Measurements from ENCODE around the gene HTT.

The HTT gene

DNA sequence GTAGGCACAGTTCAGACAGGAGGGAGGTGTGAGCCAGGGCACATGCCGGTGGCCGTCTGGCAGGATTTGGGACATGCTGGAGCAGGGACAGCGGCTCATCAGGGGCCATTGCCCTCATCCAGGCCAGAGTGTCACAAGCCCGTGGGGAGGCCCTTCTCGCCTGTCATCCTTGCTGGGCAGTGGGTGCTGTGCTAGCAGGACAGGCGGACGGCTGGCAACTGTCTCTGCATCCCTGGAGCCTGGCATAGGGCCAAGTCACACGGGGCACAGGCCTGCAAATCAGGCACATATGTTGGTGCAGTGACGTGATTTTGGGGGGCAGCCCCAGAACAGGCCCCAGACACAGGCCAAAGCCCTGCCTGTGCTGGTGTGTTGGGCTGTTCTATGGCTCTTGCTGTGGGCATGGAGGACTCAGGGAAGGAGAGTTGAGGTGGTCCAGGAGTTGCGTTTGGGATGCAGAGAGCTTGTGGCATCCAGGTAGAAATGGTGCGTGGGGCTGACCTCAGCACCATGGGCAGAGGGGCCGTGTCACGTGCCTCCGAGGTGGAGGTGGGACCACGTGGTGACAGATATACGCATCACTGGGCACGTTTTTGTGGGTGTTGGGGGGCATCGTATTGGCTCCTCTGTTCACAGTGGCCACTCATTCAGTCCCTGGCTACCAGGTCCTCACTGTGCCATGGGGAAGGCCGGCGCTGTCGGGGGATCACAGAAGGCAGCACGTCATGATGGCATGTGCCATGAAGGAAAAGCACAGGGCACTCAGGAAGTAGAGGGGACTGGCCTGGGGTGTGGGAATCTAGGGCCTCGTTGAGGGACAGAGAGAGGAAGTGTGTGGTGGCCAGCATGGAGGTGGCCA lies 159.9 kb downstream of the HTT start:
- no peak for DNase-seq (ENCODE audit: low read depth, low spot score)

DNA sequence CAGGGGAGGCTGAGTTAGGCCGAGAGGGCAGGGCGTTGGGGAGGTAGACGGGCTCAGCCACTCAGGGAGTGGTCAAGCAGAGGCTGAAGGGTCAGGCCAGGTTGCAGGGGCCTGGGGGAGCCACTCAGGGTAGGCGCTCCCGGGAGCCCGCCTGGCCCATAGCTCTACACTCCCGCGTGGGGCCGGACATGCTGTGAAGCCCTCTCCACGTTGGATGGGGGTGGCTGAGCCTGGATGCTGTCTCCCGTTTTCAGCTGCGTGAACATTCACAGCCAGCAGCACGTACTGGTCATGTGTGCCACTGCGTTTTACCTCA lies 160.5 kb downstream of the HTT start:
- no peak for DNase-seq (ENCODE audit: low read depth, low spot score)

DNA sequence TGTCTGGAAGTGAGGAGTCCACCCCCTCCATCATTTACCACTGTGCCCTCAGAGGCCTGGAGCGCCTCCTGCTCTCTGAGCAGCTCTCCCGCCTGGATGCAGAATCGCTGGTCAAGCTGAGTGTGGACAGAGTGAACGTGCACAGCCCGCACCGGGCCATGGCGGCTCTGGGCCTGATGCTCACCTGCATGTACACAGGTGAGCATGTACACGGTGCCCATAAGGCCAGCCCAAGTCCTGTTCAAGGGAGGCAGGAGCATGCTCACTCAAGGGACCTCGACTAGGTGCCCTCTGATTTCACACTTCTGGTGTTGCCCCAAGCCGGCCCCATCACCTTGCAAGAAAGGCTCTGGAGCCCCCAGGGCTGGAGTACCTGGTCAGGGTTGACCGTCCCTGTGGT lies 161.1 kb downstream of the HTT start:
- no peak for DNase-seq (ENCODE audit: low read depth, low spot score)

DNA sequence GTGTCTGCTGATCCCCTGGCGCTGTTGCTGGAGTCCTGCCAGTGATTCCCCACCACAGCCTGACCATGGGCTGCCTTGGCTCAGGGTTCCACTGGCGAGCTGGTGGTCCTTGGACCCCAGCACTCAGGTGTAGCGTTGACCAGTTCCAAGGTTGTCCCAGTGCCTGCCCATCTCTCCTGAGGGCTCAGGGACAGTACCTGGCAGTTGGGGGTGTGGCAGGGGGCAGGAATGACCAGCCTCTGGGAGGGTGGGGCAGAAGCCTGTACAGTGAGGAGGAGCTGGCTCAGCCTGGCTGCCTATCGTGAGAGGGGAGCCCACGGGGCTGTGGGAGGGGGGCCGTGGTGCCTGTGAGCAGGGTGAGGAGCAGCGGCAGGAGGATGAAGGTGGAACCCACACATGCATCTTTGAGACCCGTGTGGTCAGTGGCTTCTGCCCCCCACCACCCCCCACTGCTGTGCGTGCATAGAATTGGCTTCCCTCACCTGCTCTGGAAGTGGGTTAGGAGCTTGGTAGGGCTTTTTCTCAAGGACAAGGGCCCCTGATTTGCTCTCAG lies 161.9 kb downstream of the HTT start:
- DNase-seq (ENCODE audit: low read depth, low spot score) = no peak

DNA sequence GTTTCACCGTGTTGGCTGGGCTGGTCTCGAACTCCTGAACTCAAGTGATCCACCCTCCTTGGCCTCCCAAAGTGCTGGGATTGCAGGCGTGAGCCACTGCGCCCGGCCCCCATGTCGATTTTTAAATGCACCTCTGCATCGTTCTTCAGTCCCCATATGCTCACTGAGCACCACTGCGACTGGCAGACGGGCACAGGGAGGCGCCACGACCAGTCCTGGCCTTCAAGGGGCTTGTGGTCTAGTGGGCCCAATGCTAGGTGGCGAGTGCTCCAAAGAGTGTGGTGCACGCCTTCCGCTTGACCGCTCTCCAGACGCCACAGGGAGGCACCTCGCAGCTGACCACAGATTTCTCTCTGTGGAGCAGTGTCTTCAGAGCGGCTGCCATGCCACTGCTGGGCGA lies 162.8 kb downstream of the HTT start:
- DNase-seq (ENCODE audit: low read depth, low spot score) = no peak

DNA sequence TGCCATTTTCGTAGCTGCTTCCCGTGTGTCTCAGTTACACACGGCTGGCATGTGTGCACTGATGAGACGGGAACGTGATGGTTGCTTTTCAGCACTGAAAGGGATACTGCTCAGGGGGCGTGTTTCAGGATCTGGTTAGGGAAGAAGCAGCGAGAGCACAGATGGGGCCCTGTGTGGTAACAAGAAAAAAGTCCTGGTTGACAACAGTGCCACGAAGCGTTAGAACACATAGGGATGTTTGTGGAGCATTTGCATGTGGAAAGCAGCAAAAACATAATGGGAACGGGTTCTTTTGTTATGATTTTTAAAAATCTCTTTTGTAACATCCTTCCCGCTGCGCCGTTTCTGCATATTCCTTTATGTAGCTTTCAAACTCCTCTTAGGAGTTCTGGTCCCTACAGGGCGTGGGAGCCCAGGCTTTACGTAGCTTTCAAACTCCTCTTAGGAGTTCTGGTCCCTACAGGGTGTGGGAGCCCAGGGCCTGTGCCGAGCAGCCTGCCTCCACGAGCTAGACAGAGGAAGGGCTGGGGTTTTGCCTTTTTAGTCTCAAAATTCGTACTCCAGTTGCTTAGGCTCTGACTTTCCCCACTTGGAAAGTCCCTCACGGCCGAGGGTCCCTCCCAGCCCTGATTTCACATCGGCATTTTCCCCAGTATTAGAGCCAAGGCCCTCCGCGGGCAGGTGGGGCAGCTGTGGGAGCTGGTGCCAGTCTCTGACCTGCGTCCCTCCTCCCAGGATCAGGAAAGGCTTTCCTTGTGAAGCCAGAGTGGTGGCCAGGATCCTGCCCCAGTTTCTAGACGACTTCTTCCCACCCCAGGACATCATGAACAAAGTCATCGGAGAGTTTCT lies 163.5 kb downstream of the HTT start:
- no peak for DNase-seq (ENCODE audit: low read depth, low spot score)

DNA sequence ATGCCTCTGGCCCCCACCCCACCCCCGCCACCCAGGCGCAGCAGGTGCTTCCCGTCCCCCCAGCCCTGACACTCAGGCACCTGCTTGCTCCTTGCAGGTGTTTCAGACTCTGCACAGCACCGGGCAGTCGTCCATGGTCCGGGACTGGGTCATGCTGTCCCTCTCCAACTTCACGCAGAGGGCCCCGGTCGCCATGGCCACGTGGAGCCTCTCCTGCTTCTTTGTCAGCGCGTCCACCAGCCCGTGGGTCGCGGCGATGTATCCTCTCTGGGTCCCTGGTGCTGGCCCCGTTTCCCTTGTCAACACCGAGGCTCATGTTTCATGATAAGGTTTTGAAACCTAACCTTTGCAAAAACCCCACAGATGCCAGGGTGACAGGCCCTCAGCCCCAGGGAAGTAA lies 164.2 kb downstream of the HTT start:
- DNase-seq (ENCODE audit: low read depth, low spot score) = no peak

DNA sequence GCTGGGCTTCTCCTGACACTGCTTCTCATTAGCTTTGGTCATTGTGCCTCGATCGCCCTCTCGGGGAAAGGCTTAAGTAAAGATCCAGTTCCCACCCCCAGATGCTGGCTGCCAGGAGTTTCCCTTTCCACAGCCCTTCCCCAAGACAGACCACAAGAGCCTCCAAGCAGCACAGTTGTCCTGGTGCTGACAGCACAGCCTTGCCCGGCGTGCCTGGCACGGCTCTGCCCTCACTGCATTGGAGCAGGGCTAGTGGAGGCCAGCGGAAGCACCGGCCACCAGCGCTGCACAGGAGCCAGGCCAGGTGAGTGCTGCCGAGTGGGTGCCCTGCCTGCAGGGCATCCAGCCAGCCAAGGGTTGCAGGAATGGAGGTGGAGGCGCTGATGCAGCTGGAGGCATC lies 164.8 kb downstream of the HTT start:
- no peak for DNase-seq (ENCODE audit: low read depth, low spot score)

DNA sequence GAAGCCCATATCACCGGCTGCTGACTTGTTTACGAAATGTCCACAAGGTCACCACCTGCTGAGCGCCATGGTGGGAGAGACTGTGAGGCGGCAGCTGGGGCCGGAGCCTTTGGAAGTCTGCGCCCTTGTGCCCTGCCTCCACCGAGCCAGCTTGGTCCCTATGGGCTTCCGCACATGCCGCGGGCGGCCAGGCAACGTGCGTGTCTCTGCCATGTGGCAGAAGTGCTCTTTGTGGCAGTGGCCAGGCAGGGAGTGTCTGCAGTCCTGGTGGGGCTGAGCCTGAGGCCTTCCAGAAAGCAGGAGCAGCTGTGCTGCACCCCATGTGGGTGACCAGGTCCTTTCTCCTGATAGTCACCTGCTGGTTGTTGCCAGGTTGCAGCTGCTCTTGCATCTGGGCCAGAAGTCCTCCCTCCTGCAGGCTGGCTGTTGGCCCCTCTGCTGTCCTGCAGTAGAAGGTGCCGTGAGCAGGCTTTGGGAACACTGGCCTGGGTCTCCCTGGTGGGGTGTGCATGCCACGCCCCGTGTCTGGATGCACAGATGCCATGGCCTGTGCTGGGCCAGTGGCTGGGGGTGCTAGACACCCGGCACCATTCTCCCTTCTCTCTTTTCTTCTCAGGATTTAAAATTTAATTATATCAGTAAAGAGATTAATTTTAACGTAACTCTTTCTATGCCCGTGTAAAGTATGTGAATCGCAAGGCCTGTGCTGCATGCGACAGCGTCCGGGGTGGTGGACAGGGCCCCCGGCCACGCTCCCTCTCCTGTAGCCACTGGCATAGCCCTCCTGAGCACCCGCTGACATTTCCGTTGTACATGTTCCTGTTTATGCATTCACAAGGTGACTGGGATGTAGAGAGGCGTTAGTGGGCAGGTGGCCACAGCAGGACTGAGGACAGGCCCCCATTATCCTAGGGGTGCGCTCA lies 165.8 kb downstream of the HTT start:
- no peak for DNase-seq (ENCODE audit: low read depth, low spot score)

DNA sequence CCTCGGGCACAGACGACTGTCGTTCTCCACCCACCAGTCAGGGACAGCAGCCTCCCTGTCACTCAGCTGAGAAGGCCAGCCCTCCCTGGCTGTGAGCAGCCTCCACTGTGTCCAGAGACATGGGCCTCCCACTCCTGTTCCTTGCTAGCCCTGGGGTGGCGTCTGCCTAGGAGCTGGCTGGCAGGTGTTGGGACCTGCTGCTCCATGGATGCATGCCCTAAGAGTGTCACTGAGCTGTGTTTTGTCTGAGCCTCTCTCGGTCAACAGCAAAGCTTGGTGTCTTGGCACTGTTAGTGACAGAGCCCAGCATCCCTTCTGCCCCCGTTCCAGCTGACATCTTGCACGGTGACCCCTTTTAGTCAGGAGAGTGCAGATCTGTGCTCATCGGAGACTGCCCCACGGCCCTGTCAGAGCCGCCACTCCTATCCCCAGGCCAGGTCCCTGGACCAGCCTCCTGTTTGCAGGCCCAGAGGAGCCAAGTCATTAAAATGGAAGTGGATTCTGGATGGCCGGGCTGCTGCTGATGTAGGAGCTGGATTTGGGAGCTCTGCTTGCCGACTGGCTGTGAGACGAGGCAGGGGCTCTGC lies 166.5 kb downstream of the HTT start:
- DNase-seq (ENCODE audit: low read depth, low spot score) = no peak

DNA sequence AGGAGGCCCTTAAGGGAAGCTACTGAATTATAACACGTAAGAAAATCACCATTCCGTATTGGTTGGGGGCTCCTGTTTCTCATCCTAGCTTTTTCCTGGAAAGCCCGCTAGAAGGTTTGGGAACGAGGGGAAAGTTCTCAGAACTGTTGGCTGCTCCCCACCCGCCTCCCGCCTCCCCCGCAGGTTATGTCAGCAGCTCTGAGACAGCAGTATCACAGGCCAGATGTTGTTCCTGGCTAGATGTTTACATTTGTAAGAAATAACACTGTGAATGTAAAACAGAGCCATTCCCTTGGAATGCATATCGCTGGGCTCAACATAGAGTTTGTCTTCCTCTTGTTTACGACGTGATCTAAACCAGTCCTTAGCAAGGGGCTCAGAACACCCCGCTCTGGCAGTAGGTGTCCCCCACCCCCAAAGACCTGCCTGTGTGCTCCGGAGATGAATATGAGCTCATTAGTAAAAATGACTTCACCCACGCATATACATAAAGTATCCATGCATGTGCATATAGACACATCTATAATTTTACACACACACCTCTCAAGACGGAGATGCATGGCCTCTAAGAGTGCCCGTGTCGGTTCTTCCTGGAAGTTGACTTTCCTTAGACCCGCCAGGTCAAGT lies 167.5 kb downstream of the HTT start:
- DNase-seq (ENCODE audit: low read depth, low spot score) = peak; percentile 55

DNA sequence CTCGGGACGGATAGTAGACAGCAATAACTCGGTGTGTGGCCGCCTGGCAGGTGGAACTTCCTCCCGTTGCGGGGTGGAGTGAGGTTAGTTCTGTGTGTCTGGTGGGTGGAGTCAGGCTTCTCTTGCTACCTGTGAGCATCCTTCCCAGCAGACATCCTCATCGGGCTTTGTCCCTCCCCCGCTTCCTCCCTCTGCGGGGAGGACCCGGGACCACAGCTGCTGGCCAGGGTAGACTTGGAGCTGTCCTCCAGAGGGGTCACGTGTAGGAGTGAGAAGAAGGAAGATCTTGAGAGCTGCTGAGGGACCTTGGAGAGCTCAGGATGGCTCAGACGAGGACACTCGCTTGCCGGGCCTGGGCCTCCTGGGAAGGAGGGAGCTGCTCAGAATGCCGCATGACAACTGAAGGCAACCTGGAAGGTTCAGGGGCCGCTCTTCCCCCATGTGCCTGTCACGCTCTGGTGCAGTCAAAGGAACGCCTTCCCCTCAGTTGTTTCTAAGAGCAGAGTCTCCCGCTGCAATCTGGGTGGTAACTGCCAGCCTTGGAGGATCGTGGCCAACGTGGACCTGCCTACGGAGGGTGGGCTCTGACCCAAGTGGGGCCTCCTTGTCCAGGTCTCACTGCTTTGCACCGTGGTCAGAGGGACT lies 168.8 kb downstream of the HTT start:
- DNase-seq (ENCODE audit: low read depth, low spot score) = no peak

DNA sequence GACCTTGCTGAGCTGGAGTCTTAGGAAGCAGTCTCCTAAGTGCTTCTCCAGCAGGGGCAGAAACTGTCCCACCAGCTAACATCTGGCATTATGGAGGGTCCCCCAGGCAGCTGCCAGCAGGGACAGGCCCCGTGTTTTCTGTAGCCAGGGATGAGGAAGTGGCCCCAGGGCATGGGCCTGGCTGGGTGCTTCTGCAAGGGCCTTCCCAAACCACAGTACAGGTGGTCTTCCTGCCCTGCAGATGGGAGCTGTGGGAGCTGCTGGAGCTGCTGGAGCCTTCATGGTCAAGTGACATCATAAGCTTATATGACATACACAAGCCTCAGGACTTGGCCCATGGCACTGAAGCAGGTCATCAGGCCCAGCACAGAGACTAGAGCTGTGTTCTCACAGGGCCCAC lies 169.5 kb downstream of the HTT start:
- DNase-seq (ENCODE audit: low read depth, low spot score) = no peak

DNA sequence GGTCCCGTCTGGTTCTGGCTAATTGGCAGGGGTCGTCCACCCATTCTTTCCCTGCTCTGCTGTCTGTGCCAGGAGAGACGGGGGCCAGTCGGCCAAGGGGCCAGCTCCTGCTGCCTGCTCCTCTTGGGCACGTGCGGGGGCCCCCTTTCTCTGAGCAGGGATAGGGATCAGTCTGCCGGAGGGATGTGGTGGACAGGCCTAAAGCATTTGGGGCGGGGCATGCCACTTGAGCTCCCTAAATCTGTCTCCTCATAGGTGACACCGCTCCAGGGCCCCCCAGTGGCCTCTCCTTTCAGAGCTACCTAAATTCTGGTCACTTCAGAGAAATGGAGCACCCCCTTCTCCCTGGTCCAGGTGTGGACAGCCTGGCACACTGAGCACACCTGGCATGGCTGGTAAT lies 170.3 kb downstream of the HTT start:
- DNase-seq (ENCODE audit: low read depth, low spot score) = no peak

DNA sequence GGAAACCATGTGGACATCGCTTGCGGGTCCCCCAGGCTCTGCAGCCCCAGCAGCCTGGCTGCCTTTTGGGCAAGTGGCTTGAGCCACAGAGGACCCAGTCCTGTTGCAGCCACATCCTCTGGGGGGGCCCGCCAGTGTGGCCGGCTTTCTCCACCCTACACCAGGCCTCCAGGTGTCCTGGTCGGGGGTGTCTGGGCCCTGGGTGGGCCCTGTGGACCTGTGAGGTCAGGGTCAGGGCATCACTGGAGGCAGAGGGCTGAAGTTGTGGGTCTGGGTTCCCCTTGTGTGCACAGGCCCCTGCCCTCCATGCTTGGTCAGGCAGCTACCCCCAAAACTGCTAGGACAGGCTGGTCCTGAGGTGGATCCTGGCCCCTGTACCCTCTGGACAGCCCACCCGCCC lies 171.2 kb downstream of the HTT start:
- DNase-seq (ENCODE audit: low read depth, low spot score) = no peak

DNA sequence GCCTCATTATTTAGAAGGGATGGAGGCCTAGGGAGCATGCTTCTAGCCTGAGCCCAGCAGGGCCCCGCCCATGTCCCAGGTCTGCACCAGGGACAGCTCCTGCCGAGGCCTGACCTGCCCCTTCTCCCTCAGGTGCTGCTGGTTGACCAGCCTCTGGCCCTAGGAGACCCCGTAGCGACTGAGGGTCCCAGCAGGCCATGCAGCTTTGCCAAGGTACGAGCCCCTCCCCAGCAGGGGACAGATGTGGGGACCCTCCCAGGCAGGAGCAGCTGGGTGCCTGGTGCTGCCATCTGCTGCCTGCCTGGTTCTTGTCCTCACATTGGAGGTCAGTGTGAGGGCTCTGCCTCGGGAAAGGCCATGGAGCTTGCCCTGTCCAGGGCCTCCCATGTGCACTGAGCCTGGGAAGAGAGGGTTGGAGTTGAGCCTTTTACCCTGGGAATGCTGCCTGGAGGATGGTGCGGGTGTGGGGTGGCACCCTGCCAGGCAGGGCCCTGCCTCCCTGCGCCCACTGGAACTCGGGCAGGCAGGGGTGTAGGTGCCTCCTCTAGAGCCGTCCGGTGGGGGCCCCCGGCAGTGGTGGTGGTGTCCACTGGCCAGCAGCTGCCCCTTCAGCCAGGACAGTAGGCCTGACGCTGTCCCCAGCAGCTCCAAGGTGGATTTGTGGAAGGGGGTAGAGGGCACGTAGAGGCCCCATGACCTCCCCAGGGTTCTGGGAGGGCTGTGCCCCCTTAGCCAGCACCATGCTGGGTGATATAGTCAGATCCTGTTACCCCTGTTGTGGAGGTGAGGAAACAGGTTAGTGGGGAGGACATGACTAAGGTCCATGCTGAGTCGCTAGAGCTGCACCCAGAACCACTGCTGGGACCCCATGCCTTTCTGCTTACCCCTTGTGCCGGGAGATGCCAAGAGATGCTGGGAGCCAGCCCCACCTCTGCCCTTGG lies 172.2 kb downstream of the HTT start:
- no peak for DNase-seq (ENCODE audit: low read depth, low spot score)

DNA sequence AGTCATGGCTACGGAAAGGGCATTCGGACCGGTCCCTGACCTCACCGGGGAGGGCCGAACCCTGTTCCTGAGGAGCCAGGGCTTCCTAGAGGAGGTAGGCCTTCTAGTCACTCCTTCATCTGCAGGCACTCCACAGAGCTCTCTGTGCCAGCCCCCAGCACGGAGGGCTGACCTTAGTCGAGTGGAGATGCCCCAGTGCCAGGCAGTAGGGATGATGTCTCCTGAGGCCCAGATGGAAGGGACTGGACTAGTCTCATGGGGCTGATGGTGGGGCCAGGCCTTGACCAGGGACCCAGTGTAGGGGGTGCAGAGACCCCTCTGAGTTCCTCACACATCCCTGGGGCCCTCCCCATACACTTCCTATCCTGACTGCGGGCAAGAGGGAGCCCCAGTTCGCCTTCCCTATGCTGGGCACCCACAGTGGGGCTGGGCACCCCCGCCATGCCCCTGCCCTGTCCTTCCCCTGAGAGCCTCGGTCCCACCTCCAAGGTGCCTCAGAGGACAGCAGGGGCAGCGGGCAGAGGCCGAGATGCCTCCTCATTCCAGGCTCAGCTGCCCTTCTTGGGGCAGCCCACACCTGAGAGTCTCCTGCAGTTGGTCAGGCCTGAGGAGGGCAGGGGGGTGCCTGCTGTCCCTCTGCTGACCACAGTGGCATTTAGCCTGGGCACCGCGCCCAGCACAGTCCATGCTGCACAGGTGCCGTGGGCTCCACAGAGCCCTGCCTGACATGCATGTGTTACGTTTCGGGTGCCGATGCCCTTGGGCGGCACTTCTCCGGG lies 173.1 kb downstream of the HTT start:
- no peak for DNase-seq (ENCODE audit: low read depth, low spot score)

DNA sequence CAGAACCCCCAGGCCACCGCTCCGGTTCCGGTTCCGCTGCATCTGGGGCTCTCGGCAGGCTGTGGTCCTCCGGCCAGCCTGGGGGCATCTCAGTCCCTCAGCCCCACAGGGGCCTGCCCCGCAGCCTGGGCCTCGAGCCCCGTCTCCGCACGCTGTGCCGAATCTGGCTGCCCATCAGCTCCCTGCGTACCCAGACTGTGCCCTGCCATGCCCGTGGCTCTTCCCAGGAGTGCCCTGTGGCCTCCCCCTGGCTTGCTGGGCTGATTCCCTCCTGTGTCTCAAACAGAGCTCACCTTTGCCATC lies 173.6 kb downstream of the HTT start:
- DNase-seq (ENCODE audit: low read depth, low spot score) = no peak

Data from smooth muscle cell of the brain vasculature (primary cell).